ENCODE data around the gene KCNMB1. TPM values are rescaled to one million over a fixed set of nuclear protein-coding genes. Genes with fewer than 3 reads are reported as not detected.

KCNMB1 gene
- total RNA-seq, 4 donors from 2014 or later = 0.07 to 0.09 TPM; not detected in 2

DNA sequence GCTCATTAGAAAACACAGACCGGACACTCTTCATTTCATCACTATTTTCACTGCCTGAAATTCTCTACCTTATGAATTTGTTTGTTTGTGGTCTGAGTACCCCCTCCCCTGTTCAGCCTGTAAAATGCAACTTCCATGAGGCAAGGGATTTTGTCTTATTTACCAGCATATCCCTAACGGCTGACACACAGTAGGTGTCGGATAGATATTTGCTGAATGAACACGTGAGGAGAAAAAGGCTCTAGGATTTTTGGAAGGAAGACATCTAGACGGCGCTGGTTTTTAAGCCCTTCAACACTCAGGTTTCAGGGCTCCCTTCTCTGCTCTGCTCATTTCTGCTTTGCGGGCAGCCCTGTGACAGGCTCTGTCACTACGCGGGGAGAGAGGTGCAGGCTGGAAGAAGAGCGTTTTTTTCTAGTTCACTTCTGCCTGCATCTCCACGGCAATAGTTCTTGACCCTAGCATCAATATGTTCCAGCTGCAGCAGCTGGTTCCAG lies 41.0 kb downstream of the KCNMB1 start:
- Histone ChIP-seq H3K4me3 (no peak overlapping the region), H3K4me1 (no peaks in the 10 kb centered on the region), H3K27me3 (peaks cover 1 to 16% (median 8%) of the 10 kb centered on the region in 3 donors), H3K27ac (no peak overlapping the region), H3K9me3 (no peaks in the 10 kb centered on the region), H3K36me3 (no peaks in the 10 kb centered on the region)
- in situ Hi-C loops (cut with MboI; ENCODE audit: low sequenced_read_pairs in 4 of 4) (loop anchor here in 1 of 4 donors (10.0 kb wide), 1 partner anchor 123 kb away; no protein-coding TSS in a partner anchor), intact Hi-C loops (cut with DNase I; ENCODE audit: low total_unique reads) (no loop called here)
- TF ChIP-seq, protein P1, sequence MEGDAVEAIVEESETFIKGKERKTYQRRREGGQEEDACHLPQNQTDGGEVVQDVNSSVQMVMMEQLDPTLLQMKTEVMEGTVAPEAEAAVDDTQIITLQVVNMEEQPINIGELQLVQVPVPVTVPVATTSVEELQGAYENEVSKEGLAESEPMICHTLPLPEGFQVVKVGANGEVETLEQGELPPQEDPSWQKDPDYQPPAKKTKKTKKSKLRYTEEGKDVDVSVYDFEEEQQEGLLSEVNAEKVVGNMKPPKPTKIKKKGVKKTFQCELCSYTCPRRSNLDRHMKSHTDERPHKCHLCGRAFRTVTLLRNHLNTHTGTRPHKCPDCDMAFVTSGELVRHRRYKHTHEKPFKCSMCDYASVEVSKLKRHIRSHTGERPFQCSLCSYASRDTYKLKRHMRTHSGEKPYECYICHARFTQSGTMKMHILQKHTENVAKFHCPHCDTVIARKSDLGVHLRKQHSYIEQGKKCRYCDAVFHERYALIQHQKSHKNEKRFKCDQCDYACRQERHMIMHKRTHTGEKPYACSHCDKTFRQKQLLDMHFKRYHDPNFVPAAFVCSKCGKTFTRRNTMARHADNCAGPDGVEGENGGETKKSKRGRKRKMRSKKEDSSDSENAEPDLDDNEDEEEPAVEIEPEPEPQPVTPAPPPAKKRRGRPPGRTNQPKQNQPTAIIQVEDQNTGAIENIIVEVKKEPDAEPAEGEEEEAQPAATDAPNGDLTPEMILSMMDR (IDR thresholded peaks at IDR 0.05 in 4 of 5, conservative IDR thresholded peaks at IDR 0.05 in 1 of 5) = peak in 2 of 5 experiments; percentile 21 to 22
- no peak for TF ChIP-seq POLR2A (IDR thresholded peaks at IDR 0.05)
- no peak for ATAC-seq
- no peak for DNase-seq

DNA sequence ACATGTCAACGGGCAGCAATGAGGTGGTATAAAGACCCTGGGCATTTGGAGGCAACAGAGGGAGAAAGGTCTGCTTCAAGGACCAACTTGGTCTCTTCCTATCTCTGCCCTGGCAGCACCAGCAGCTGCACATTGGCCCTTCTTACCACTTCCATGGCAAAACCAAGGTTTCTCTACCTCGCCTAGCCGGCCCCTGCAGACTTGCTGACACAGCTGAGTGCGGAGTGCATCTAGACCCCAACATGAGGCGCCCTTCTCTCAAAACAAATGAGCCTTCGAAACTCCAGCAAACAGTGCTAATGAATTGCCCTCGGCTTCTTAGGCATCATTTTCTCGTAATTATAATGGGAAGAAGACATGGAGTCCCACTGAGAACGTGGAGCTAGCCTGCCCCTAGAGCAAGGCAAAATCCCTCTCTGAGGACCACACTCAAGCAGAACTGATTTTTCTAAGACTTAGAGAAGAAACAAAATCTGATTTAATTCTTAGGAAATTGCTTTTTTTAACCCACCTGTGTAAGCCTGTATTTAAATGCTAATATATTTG lies 42.1 kb downstream of the KCNMB1 start:
- intact Hi-C loops (cut with DNase I; ENCODE audit: low total_unique reads) = no loop called here

GRCh38 chr5:170345971-170346370 lies 43.2 kb downstream of the KCNMB1 start:
- H3K27ac ChIP-seq = no peak overlapping the region
- no peaks in the 10 kb centered on the region for H3K36me3 ChIP-seq
- no peak overlapping the region for H3K4me3 ChIP-seq
- ATAC-seq = no peak
- no peaks in the 10 kb centered on the region for H3K4me1 ChIP-seq
- H3K27me3 ChIP-seq = peaks cover 0 to 5% (median 2%) of the 10 kb centered on the region in 3 donors
- intact Hi-C loops (cut with DNase I; ENCODE audit: low total_unique reads) = no loop called here
- in situ Hi-C loops (cut with MboI; ENCODE audit: low sequenced_read_pairs in 4 of 4) = loop anchor here in 1 of 4 donors (10.0 kb wide), 1 partner anchor 121 kb away; no protein-coding TSS in a partner anchor
- no peak for TF ChIP-seq POLR2A (IDR thresholded peaks at IDR 0.05)
- TF ChIP-seq, protein P1 (IDR thresholded peaks at IDR 0.05 in 4 of 5, conservative IDR thresholded peaks at IDR 0.05 in 1 of 5) = no peak
- no peaks in the 10 kb centered on the region for H3K9me3 ChIP-seq
- no peak for DNase-seq

More for the DNA sequence above, 42.1 kb downstream of the KCNMB1 start:
- TF ChIP-seq, protein P1 (IDR thresholded peaks at IDR 0.05 in 4 of 5, conservative IDR thresholded peaks at IDR 0.05 in 1 of 5) = no peak
- no peak for TF ChIP-seq POLR2A (IDR thresholded peaks at IDR 0.05)
- H3K4me3 ChIP-seq = no peak overlapping the region
- H3K4me1 ChIP-seq = no peaks in the 10 kb centered on the region
- no peaks in the 10 kb centered on the region for H3K36me3 ChIP-seq
- H3K9me3 ChIP-seq = no peaks in the 10 kb centered on the region
- no peak for ATAC-seq
- no peak for DNase-seq
- H3K27me3 ChIP-seq = peaks cover 0 to 5% (median 5%) of the 10 kb centered on the region in 3 donors
- no peak overlapping the region for H3K27ac ChIP-seq
- in situ Hi-C loops (cut with MboI; ENCODE audit: low sequenced_read_pairs in 4 of 4) = loop anchor here in 1 of 4 donors (10.0 kb wide), 1 partner anchor 122 kb away; no protein-coding TSS in a partner anchor

- Histone ChIP-seq H3K4me3 (no peak overlapping the region), H3K9me3 (no peaks in the 10 kb centered on the region), H3K27me3 (no peaks in the 10 kb centered on the region), H3K27ac (no peak overlapping the region), H3K4me1 (no peaks in the 10 kb centered on the region), H3K36me3 (no peaks in the 10 kb centered on the region)
- ATAC-seq (no peak), DNase-seq (no peak)
- in situ Hi-C loops (cut with MboI; ENCODE audit: low sequenced_read_pairs in 4 of 4) (loop anchor here in 1 of 4 donors (10.0 kb wide), 1 partner anchor 118 kb away; no protein-coding TSS in a partner anchor), intact Hi-C loops (cut with DNase I; ENCODE audit: low total_unique reads) (no loop called here)
- TF ChIP-seq, protein P1 (IDR thresholded peaks at IDR 0.05 in 4 of 5, conservative IDR thresholded peaks at IDR 0.05 in 1 of 5) = no peak
- TF ChIP-seq POLR2A (IDR thresholded peaks at IDR 0.05) = no peak
These were observed 46.0 kb downstream of the KCNMB1 start for GRCh38 chr5:170343177-170343576.
